ENCODE measurements around the gene TMEM129. TPM values are rescaled to one million over a fixed set of nuclear protein-coding genes. Genes with fewer than 3 reads are reported as not detected.

The TMEM129 gene
- total RNA-seq, 4 donors from 2014 or later = 64.8 to 138 (median 106) TPM

GRCh38 chr4:1712216-1713002, 8.7 kb downstream of the TMEM129 start, which contains the start of gene SLBP:
Gene SLBP (minus strand): TSS chr4:1712319. CDS start chr4:1712188, 131 bp downstream.
- Histone ChIP-seq H3K27me3 (no peaks in the 10 kb centered on the region), H3K4me3 (replicated peaks in 1 of 3) (peak within 1 kb of the TSS; percentile 56 to 97 (median 84)), H3K27ac (peak within 1 kb of the TSS; percentile 98 to 100 (median 99)), H3K9me3 (no peaks in the 10 kb centered on the region), H3K36me3 (peaks cover 0 to 4% of the 10 kb centered on the region in 2 donors), H3K4me1 (peaks cover 21 to 43% of the 10 kb centered on the region in 2 donors)
- intact Hi-C loops (cut with DNase I) = no loop called here
- TF ChIP-seq POLR2A (IDR thresholded peaks at IDR 0.05) = peak; percentile 65 to 96
- no peak for TF ChIP-seq CTCF (IDR thresholded peaks at IDR 0.05)
- peak; percentile 98 to 99 for DNase-seq
- 0 to 1% methylated on average over 17 to 33 of the region's 98 CpGs for WGBS, 2 donors

- Histone ChIP-seq H3K27me3 (no peaks in the 10 kb centered on the region), H3K9me3 (no peaks in the 10 kb centered on the region), H3K27ac (peak overlapping the region; percentile 98 to 100 (median 99)), H3K36me3 (no peaks in the 10 kb centered on the region), H3K4me3 (replicated peaks in 1 of 3) (peak overlapping the region; percentile 56 to 97 (median 84)), H3K4me1 (peaks cover 21 to 43% of the 10 kb centered on the region in 2 donors)
- no peak for TF ChIP-seq CTCF (IDR thresholded peaks at IDR 0.05)
- no peak for TF ChIP-seq POLR2A (IDR thresholded peaks at IDR 0.05)
- peak; percentile 59 to 62 for DNase-seq
- intact Hi-C loops (cut with DNase I) = no loop called here
- WGBS, 2 donors = 0% methylated on average over 9 of the region's 85 CpGs; no CpG with 5 or more reads in 1 of the 2 donors
These were observed 9.4 kb downstream of the TMEM129 start for GRCh38 chr4:1711571-1712215.

GRCh38 chr4:1711055-1711570, 10.0 kb downstream of the TMEM129 start:
- intact Hi-C loops (cut with DNase I) = no loop called here
- H3K4me3 ChIP-seq (replicated peaks in 1 of 3) = peak overlapping the region; percentile 56 to 97 (median 84)
- peak overlapping the region; percentile 98 to 100 (median 99) for H3K27ac ChIP-seq
- H3K4me1 ChIP-seq = peaks cover 21 to 43% of the 10 kb centered on the region in 2 donors
- WGBS, 2 donors = 16 to 25% methylated on average over 21 to 22 of the region's 22 CpGs
- DNase-seq = no peak
- no peaks in the 10 kb centered on the region for H3K27me3 ChIP-seq
- TF ChIP-seq CTCF (IDR thresholded peaks at IDR 0.05) (no peak), POLR2A (IDR thresholded peaks at IDR 0.05) (no peak)
- H3K36me3 ChIP-seq = peaks cover 0 to under 1% of the 10 kb centered on the region in 2 donors
- no peaks in the 10 kb centered on the region for H3K9me3 ChIP-seq

GRCh38 chr4:1708581-1708980, 12.5 kb downstream of the TMEM129 start:
- H3K9me3 ChIP-seq = no peaks in the 10 kb centered on the region
- WGBS, 2 donors = 40 to 43% methylated on average over 1 of the region's 1 CpG
- DNase-seq = no peak
- intact Hi-C loops (cut with DNase I) = no loop called here
- no peak overlapping the region for H3K4me3 ChIP-seq (replicated peaks in 1 of 3)
- peaks cover 0 to 4% of the 10 kb centered on the region in 2 donors for H3K36me3 ChIP-seq
- no peak for TF ChIP-seq POLR2A (IDR thresholded peaks at IDR 0.05)
- TF ChIP-seq CTCF (IDR thresholded peaks at IDR 0.05) = no peak
- H3K27ac ChIP-seq = peak overlapping the region in 2 of 3 donors; percentile 9 to 42
- H3K27me3 ChIP-seq = no peaks in the 10 kb centered on the region
- peaks cover 21 to 30% of the 10 kb centered on the region in 2 donors for H3K4me1 ChIP-seq
